Fibroblast of the aortic adventitia (primary cell): ENCODE results near the gene PTPRC. TPM values are rescaled to one million over a fixed set of nuclear protein-coding genes. Genes with fewer than 3 reads are reported as not detected.

Source experiments
- DNase-seq: peaks from one replicate; pipeline ENCODE4 v3.0.0-alpha.2; 2010; ENCODE audit warnings: low read depth
- H3K4me3 ChIP-seq: 2 replicates; pipeline ENCODE4 v1.5.1; 2011; ENCODE audit warnings: low read depth, mild to moderate bottlenecking, control low read depth, low read length, moderate library complexity
- total RNA-seq: library from RNA; depleted of rRNA; stranded (reverse); fragments of >200 nt; gene quantifications from 2 replicates; pipeline ENCODE4 v1.2.3, GENCODE V29; 2012; ENCODE audit warnings: low replicate concordance
- TF ChIP-seq, protein P1 (sequence below): IDR thresholded peaks from 2 replicates; pipeline ENCODE4 v1.5.1; 2011; ENCODE audit warnings: mild to moderate bottlenecking, low read length, control low read depth, inconsistent platforms; ENCODE audit not compliant: insufficient read depth

PTPRC gene
- total RNA-seq, 1 donor, result 0.09 TPM

DNA sequence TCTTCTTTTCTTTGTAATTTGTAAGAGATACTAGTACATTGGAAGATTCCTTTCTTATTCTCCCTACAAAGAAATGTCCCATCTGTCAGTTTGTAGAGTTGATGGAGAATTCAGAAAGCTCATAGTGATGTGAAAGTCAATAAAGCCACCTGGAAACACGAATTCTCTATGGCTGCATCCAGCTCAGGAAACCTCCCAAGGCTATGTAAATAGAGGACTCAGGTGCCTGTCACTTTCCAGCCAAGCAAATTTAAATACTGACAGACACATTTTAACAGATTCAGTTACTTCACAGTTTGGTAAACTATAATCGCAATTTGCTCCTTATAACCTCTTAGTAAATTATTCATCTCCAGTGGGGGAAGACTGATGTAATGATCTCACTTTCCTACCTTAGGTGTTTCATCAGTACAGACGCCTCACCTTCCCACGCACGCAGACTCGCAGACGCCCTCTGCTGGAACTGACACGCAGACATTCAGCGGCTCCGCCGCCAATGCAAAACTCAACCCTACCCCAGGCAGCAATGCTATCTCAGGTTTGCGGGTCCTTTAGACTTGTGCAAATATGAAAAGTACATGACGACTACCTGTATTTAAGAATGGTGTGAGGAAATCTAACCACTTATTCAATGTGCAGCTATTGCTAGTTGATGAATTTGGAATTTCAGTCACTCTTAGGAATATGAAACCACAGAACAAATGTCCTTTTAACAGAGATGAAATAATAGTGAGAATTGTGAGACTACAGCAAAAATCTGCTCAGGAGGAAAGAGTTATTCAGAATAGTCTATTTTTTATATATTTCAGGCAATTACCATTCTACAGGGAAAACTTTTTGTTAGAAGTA lies 60.6 kb downstream of the PTPRC start:
- DNase-seq, result peak; percentile 41
- TF ChIP-seq, protein P1, sequence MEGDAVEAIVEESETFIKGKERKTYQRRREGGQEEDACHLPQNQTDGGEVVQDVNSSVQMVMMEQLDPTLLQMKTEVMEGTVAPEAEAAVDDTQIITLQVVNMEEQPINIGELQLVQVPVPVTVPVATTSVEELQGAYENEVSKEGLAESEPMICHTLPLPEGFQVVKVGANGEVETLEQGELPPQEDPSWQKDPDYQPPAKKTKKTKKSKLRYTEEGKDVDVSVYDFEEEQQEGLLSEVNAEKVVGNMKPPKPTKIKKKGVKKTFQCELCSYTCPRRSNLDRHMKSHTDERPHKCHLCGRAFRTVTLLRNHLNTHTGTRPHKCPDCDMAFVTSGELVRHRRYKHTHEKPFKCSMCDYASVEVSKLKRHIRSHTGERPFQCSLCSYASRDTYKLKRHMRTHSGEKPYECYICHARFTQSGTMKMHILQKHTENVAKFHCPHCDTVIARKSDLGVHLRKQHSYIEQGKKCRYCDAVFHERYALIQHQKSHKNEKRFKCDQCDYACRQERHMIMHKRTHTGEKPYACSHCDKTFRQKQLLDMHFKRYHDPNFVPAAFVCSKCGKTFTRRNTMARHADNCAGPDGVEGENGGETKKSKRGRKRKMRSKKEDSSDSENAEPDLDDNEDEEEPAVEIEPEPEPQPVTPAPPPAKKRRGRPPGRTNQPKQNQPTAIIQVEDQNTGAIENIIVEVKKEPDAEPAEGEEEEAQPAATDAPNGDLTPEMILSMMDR, result peak; percentile 86
- H3K4me3 ChIP-seq, result no peak overlapping the region

DNA sequence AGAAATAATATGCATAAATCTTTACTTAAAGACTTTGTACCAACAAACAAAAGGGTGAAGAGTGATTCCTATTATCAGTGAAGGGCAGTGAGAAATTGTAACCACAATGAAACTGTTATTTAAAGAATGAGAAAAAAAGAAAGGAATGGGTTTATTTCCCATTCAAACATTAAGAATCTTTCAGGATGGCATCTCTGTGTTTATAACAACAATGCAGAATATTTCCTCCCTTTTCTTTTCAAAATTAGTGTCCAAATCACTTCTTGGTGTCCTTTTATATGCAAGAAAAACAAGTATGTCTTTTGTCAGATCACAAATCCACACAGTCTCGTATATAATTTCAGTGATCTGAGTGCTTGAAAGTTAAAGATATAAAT lies 61.2 kb downstream of the PTPRC start:
- no peak overlapping the region for H3K4me3 ChIP-seq
- TF ChIP-seq, protein P1, result no peak

DNA sequence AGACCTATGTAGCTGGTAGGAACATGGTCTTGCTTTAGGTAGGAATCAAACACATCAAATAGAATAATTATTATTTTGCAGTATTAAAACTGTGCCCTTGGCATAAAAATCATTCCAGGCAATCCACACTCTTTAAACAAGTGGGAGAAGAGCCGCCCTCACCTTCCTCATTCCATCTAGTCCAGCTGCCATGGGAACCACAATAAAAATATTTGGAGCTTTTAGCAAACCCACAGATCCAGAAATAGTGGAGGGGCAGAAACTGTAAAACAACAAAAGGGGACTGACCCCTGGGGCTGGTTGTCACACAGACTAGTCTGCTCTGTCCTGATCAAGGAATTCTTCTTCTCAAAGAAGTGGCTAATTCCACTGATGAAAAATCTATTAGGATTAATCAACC lies 61.6 kb downstream of the PTPRC start:
- DNase-seq, result no peak
- H3K4me3 ChIP-seq, result no peak overlapping the region
- TF ChIP-seq, protein P1, result no peak

More for the DNA sequence above, 61.2 kb downstream of the PTPRC start:
- no peak for DNase-seq

DNA sequence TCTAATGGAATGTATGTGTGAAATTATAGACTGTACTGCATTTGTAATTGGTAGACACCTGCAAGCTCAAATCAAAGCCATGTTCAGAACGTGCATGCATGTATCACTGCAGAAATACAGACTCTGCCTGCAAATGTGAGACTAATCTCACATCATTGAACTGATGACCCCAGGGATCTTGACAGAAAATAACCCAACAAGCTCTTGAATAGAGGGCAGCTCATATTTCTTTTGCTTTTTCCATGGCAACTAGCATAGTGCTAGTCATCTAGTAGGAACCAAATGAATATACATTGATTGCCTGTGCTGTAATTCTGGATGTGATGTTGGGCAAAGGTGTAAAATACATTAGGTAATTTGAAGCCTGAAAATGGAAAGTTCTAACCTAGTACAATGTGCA lies 62.4 kb downstream of the PTPRC start:
- no peak for DNase-seq
- no peak overlapping the region for H3K4me3 ChIP-seq
- TF ChIP-seq, protein P1, result no peak

DNA sequence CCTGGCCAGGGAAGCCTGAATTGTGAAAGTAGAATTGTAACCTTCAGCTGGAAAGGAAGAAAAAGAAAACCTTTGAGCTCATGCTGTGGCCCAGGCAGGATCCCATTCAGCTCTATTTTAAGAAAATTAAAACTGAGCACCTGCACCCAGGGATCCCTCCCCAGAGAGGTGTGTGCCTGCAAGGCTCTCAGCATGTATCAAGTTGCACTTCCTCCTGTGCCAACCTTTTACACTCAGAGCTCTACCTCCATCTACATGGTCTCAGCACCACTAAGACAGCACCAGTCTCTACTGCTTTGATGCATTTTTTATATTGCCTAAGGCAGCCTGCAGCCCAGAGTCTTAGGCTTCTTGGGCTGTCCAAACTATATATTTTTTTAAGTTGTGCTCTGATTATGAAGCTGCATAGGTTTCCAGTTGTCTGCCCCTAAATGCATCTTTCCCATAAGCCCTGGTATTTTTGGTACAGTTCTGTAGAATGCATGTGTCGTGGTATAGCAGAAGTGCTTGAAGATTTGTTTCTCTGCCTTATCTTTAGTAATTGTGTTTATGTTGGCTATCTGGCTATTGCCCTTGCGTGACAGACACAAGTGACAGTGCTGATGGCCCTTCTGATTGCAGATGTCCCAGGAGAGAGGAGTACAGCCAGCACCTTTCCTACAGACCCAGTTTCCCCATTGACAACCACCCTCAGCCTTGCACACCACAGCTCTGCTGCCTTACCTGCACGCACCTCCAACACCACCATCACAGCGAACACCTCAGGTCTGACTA lies 63.1 kb downstream of the PTPRC start:
- H3K4me3 ChIP-seq, result no peak overlapping the region
- DNase-seq, result no peak
- TF ChIP-seq, protein P1, result no peak

DNA sequence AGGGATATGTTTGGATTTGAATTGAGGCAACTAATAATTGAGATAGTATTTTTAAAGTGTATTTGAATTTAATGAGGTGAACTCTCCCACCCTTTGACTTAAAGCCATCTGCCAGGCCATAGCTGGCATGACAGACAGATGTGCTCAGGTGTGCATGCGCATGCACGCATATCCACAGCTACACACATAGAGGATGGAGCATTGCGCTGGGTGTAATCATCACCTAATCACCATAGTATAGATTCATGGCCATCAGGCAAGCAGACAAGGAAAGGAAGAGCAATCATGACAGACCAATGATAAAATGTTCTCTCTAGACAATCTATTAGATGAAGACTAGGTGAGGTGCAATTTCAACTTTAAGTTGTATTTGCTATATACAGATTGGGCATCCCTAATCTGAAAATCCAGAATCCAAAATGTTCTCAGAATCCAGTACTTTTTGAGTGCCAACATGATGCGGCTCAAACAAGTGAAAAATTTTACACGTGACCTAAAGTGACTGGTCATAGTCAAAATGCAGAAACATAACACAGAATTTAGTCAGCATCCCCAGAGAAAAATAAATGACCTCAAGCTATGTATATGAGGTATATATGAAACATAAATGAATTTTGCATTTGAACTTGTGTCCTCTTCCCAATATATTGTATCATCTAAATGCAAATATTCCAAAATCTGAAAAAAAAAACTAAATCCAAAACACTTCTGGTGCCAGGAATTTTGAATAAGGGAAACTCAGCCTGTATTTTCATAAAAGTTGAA lies 70.1 kb downstream of the PTPRC start:
- DNase-seq, result no peak

More for the DNA sequence above, 70.1 kb downstream of the PTPRC start:
- H3K4me3 ChIP-seq, result no peak overlapping the region
- TF ChIP-seq, protein P1, result no peak
